Psoas muscle (tissue), 8 donors: ENCODE measurements around the gene EHD1. TPM values are rescaled to one million over a fixed set of nuclear protein-coding genes. Genes with fewer than 3 reads are reported as not detected.

ENCODE experiments used
- ATAC-seq, 4 donors: fragments of 200-7000 bp; cut with Tn5 transposase; one replicate each; pipeline ENCODE4 v1.9.1; 2020; ENCODE audit warnings: moderate library complexity in 3 of 4, mild to moderate bottlenecking in 2 of 4
- DNase-seq, 2 donors: peaks; one replicate each; pipeline ENCODE4 v3.0.0-alpha.2; 2020
- H3K27ac ChIP-seq: fragments of 200-600 bp; one replicate; pipeline ENCODE4 v1.8.0; 2022
- H3K27me3 ChIP-seq, 3 donors: fragments of 200-600 bp in 1 of 3; one replicate each; pipeline versions ENCODE4 v1.6.1 to v1.8.0; 2013 to 2022; ENCODE audit warnings: low read length in 2 of 3, mild to moderate bottlenecking in 2 of 3, moderate library complexity in 1 of 3; ENCODE audit not compliant: insufficient read depth in 3 of 3
- H3K36me3 ChIP-seq, 2 donors: fragments of 200-600 bp in 1 of 2; one replicate each; pipeline versions ENCODE4 v1.6.1 to v1.8.0; 2013 to 2022; ENCODE audit warnings: low read depth in 1 of 2, mild to moderate bottlenecking in 1 of 2, moderate library complexity in 1 of 2; ENCODE audit not compliant: insufficient read depth in 1 of 2
- H3K4me1 ChIP-seq: fragments of 200-600 bp; one replicate; pipeline ENCODE4 v1.8.0; 2022
- H3K4me3 ChIP-seq: fragments of 200-600 bp; one replicate; pipeline ENCODE4 v1.8.0; 2022; ENCODE audit warnings: mild to moderate bottlenecking
- H3K9me3 ChIP-seq: fragments of 200-600 bp; one replicate; pipeline ENCODE4 v1.8.0; 2022
- CTCF ChIP-seq: fragments of 200-600 bp; IDR thresholded peaks from one replicate; pipeline ENCODE4 v1.8.0; 2022; ENCODE audit warnings: antibody characterized with exemption
- WGBS, 3 donors: extraction: QIAGEN DNeasy Blood & Tissue Kit; methylation state at CpG; one replicate each; pipeline versions ENCODE4 v1.1.6 to v1.1.7; 2013; 5-methylcytosine and 5-hydroxymethylcytosine counted together
- intact Hi-C, 2 donors: fragments of 100-400 bp; cut with DNase I; formaldehyde crosslinking; loops; one replicate each; pipeline versions ENCODE4 v1.11.0 to v1.14.2; 2022
- polyA plus RNA-seq, 3 donors: library from polyadenylated mRNA; stranded (reverse); fragments of 200-250 nt; gene quantifications; one replicate each; pipeline ENCODE4 v1.2.3, GENCODE V29; 2013
- total RNA-seq, 4 donors: library from RNA; stranded (reverse); fragmentation: NEBNext Ultra II Directional in 2 of 4; extraction: Animal tissue kit (Norgen Biotek cat#: 25700) in 2 of 4; gene quantifications; one replicate each; pipeline versions ENCODE4 v1.2.1 to v1.2.4, GENCODE V29; 2021 to 2023
- donor health status: healthy with polysubstance abuse.
- donor health status: DM: no; HTN: no; CAD: no; lungs with moderate emphysema.
- donor health status: Bipolar disorder and iron deficiency.
- donor health status: healthy.
- donor health status: DM: yes; HTN: yes; CAD: no.
- donor health status: DM: no; HTN: no; CAD: no.
- donor health status: DM: no; HTN: no; CAD: no.
- donor health status: DM: yes; HTN: yes; CAD: no.

The EHD1 gene
- total and polyA plus RNA-seq, 7 donors: 23.5 to 174 (median 58.8) TPM

GRCh38 chr11:64864473-64865285, 13.7 kb downstream of the EHD1 start:
- no peaks in the 10 kb centered on the region for H3K27me3 ChIP-seq
- peak overlapping the region; percentile 98 for H3K27ac ChIP-seq
- ATAC-seq: peak; percentile 77 to 87 (median 80)
- H3K9me3 ChIP-seq: no peaks in the 10 kb centered on the region
- peaks cover 81% of the 10 kb centered on the region for H3K4me1 ChIP-seq
- WGBS, 3 donors: 22 to 43% (median 29%) methylated on average over 18 of the region's 18 CpGs
- TF ChIP-seq CTCF: no peak
- intact Hi-C loops: no loop called here
- DNase-seq: peak; percentile 80 to 89
- peaks cover 0 to 4% of the 10 kb centered on the region in 2 donors for H3K36me3 ChIP-seq
- peak overlapping the region; percentile 46 for H3K4me3 ChIP-seq

GRCh38 chr11:64864135-64864472, 14.3 kb downstream of the EHD1 start:
- ATAC-seq: peak in 2 of 4 donors; percentile 3 to 4
- Histone ChIP-seq H3K9me3 (no peaks in the 10 kb centered on the region), H3K4me1 (peaks cover 81% of the 10 kb centered on the region), H3K36me3 (peaks cover 0 to 10% of the 10 kb centered on the region in 2 donors), H3K27ac (peak overlapping the region; percentile 98), H3K4me3 (peak overlapping the region; percentile 46), H3K27me3 (no peaks in the 10 kb centered on the region)
- TF ChIP-seq CTCF: no peak
- WGBS, 3 donors: 14 to 25% (median 16%) methylated on average over 9 of the region's 9 CpGs
- intact Hi-C loops: no loop called here
- DNase-seq: peak in 1 of 2 donors; percentile 53

GRCh38 chr11:64863391-64864060, 14.9 kb downstream of the EHD1 start:
- 29 to 48% (median 32%) methylated on average over 22 to 23 of the region's 23 CpGs for WGBS, 3 donors
- ATAC-seq (peak in 1 of 4 donors; percentile 20), DNase-seq (no peak)
- Histone ChIP-seq H3K4me1 (peaks cover 81% of the 10 kb centered on the region), H3K4me3 (peak overlapping the region; percentile 46), H3K27me3 (no peaks in the 10 kb centered on the region), H3K36me3 (peaks cover 0 to 15% of the 10 kb centered on the region in 2 donors), H3K27ac (peak overlapping the region; percentile 98), H3K9me3 (no peaks in the 10 kb centered on the region)
- intact Hi-C loops: loop anchor here in 1 of 2 donors (2.0 kb wide), 1 partner anchor 13 kb away; no protein-coding TSS in a partner anchor
- TF ChIP-seq CTCF: no peak

- TF ChIP-seq CTCF: no peak
- intact Hi-C loops: loop anchor here in 1 of 2 donors (2.0 kb wide), 1 partner anchor 14 kb away; no protein-coding TSS in a partner anchor
- H3K27me3 ChIP-seq: no peaks in the 10 kb centered on the region
- H3K9me3 ChIP-seq: no peaks in the 10 kb centered on the region
- peak overlapping the region; percentile 98 for H3K27ac ChIP-seq
- peaks cover 0 to 17% of the 10 kb centered on the region in 2 donors for H3K36me3 ChIP-seq
- H3K4me1 ChIP-seq: peaks cover 81% of the 10 kb centered on the region
- ATAC-seq (no peak), DNase-seq (peak in 1 of 2 donors; percentile 72)
- H3K4me3 ChIP-seq: peak overlapping the region; percentile 46
- 29 to 37% (median 33%) methylated on average over 9 of the region's 9 CpGs for WGBS, 3 donors
Observed at GRCh38 chr11:64862987-64863390, 15.4 kb downstream of the EHD1 start.
